Keratinocyte (primary cell): ENCODE results near the gene CHRDL2. TPM values are rescaled to one million over a fixed set of nuclear protein-coding genes. Genes with fewer than 3 reads are reported as not detected.

Experiments
- DNase-seq: peaks from one replicate; pipeline ENCODE4 v3.0.0-alpha.2; 2011; ENCODE audit warnings: low read depth, missing footprints, low spot score
- FAIRE-seq: peaks from 2 replicates; lab custom pipeline; 2011; peaks lifted over from hg19 to GRCh38; lab: Jason Lieb, UNC
- H2AFZ ChIP-seq: 2 replicates; pipeline ENCODE4 v1.6.0; 2012; ENCODE audit warnings: low read length, control low read depth, inconsistent platforms; ENCODE audit not compliant: control insufficient read depth
- H3K27ac ChIP-seq: 2 replicates; pipeline ENCODE4 v1.5.1; 2011; ENCODE audit warnings: low read length; ENCODE audit not compliant: control insufficient read depth, insufficient read depth
- H3K27me3 ChIP-seq: 3 replicates; pipeline ENCODE4 v1.6.0; 2011; ENCODE audit warnings: low read length; ENCODE audit not compliant: control insufficient read depth, insufficient read depth; ENCODE audit errors: extremely low read depth
- H3K36me3 ChIP-seq, 2 experiments: 2 replicates in 1 of 2; 3 replicates in 1 of 2; pipeline ENCODE4 v1.5.1; 2011; ENCODE audit warnings: low read length in 2 of 2, mild to moderate bottlenecking in 1 of 2; ENCODE audit not compliant: control insufficient read depth in 2 of 2, insufficient read depth in 2 of 2; ENCODE audit errors: extremely low read depth in 1 of 2
- H3K4me1 ChIP-seq: 3 replicates; pipeline ENCODE4 v1.5.1; 2011; ENCODE audit warnings: low read length; ENCODE audit not compliant: control insufficient read depth, insufficient read depth; ENCODE audit errors: extremely low read depth
- H3K4me2 ChIP-seq: 3 replicates; pipeline ENCODE4 v1.6.0; 2011; ENCODE audit warnings: low read depth, low read length; ENCODE audit not compliant: control insufficient read depth, insufficient read depth; ENCODE audit errors: extremely low read depth
- H3K4me3 ChIP-seq, 3 experiments: fragments of 200-600 bp in 1 of 3; sonication (generic) in 1 of 3; 2 replicates in 2 of 3; 3 replicates in 1 of 3; pipeline ENCODE4 v1.5.1; 2011 to 2016; ENCODE audit warnings: low read length in 3 of 3, mild to moderate bottlenecking in 3 of 3, control low read depth in 2 of 3, inconsistent platforms in 1 of 3, low read depth in 1 of 3, mixed read lengths in 1 of 3, mixed run types in 1 of 3, moderate library complexity in 1 of 3; ENCODE audit not compliant: control insufficient read depth in 2 of 3, insufficient read depth in 2 of 3; ENCODE audit errors: extremely low read depth in 1 of 3
- H3K79me2 ChIP-seq: 2 replicates; pipeline ENCODE4 v1.6.0; 2012; ENCODE audit warnings: low read length; ENCODE audit not compliant: control insufficient read depth, insufficient read depth
- H3K9ac ChIP-seq: 3 replicates; pipeline ENCODE4 v1.6.0; 2011; ENCODE audit warnings: low read length; ENCODE audit not compliant: control insufficient read depth, insufficient read depth; ENCODE audit errors: extremely low read depth
- H3K9me1 ChIP-seq: 3 replicates; pipeline ENCODE4 v1.6.0; 2011; ENCODE audit warnings: low read length; ENCODE audit not compliant: control insufficient read depth, insufficient read depth; ENCODE audit errors: extremely low read depth
- H3K9me3 ChIP-seq: 2 replicates; pipeline ENCODE4 v1.5.1; 2012; ENCODE audit warnings: low read depth, low read length; ENCODE audit not compliant: control insufficient read depth
- H4K20me1 ChIP-seq: 3 replicates; pipeline ENCODE4 v1.6.0; 2011; ENCODE audit warnings: low read length; ENCODE audit not compliant: control insufficient read depth, insufficient read depth; ENCODE audit errors: extremely low read depth
- CTCF ChIP-seq, 3 experiments: IDR thresholded peaks in 1 of 3; conservative IDR thresholded peaks in 1 of 3; optimal IDR thresholded peaks in 1 of 3; 2 replicates in 2 of 3; 3 replicates in 1 of 3; pipeline versions ENCODE3 to v1.5.1; 2011; ENCODE audit warnings: low read length in 3 of 3, mild to moderate bottlenecking in 3 of 3, moderate library complexity in 2 of 3, control low read depth in 1 of 3, inconsistent platforms in 1 of 3; ENCODE audit not compliant: insufficient read depth in 2 of 3; ENCODE audit errors: extremely low read depth in 1 of 3
- EZH2 ChIP-seq: IDR thresholded peaks from one replicate; pipeline ENCODE4 v1.6.1; 2012; ENCODE audit warnings: inconsistent platforms, mild to moderate bottlenecking, low read length, moderate library complexity
- dilution Hi-C: fragments of 300-500 bp; cut with MboI; formaldehyde crosslinking; loops from one replicate; pipeline ENCODE4 v1.7.0; 2020; ENCODE audit warnings: low sequenced_read_pairs; ENCODE audit not compliant: extremely low pct_ligation_motif_present
- polyA plus RNA-seq, 5 experiments: library from polyadenylated mRNA; depleted of rRNA in 3 of 5; stranded (reverse) in 3 of 5; stranded (forward) in 1 of 5; unstranded in 1 of 5; fragments of >200 nt; gene quantifications; 1 replicate in 1 of 5; 2 replicates in 3 of 5; 3 replicates in 1 of 5; pipeline versions ENCODE4 v1.2.1 to v1.2.3, GENCODE V29; 2011 to 2012; ENCODE audit warnings: missing spikeins in 2 of 5, low read depth in 1 of 5, low replicate concordance in 1 of 5

Gene CHRDL2
- polyA plus RNA-seq, 1 donor (not counting 4 experiments of a cell fraction or from before 2014, with no cell fraction given): not detected

- Histone ChIP-seq H3K27ac (no peak overlapping the region), H3K4me2 (no peak overlapping the region), H3K4me1 (peaks cover 13% of the 10 kb centered on the region), H3K27me3 (no peaks in the 10 kb centered on the region), H3K4me3 (no peak overlapping the region), H3K9ac (no peak overlapping the region), H3K9me1 (no peaks in the 10 kb centered on the region), H3K79me2 (peaks cover 75% of the 10 kb centered on the region), H3K36me3 (no peaks in the 10 kb centered on the region), H3K9me3 (no peaks in the 10 kb centered on the region), H4K20me1 (peaks cover 3% of the 10 kb centered on the region), H2AFZ (no peak overlapping the region)
- dilution Hi-C loops: no loop called here
- DNase-seq (no peak), FAIRE-seq (no peak)
- TF ChIP-seq CTCF (optimal IDR thresholded peaks at IDR 0.05 in 1 of 3, IDR thresholded peaks at IDR 0.05 in 1 of 3, conservative IDR thresholded peaks at IDR 0.05 in 1 of 3; ENCODE audit: extremely low read depth in 1 of 3, insufficient read depth in 2 of 3, low read length in 3 of 3) (no peak), EZH2 (no peak)
Measured at GRCh38 chr11:74771139-74771538, 39.9 kb upstream of the CHRDL2 start.

GRCh38 chr11:74770456-74770855 lies 39.2 kb upstream of the CHRDL2 start:
- no peak overlapping the region for H3K27ac ChIP-seq
- DNase-seq: no peak
- H3K79me2 ChIP-seq: peaks cover 73% of the 10 kb centered on the region
- H3K9me3 ChIP-seq: no peaks in the 10 kb centered on the region
- no peak overlapping the region for H3K9ac ChIP-seq
- no peak overlapping the region for H3K4me2 ChIP-seq
- FAIRE-seq: no peak
- no peaks in the 10 kb centered on the region for H3K27me3 ChIP-seq
- no peaks in the 10 kb centered on the region for H3K36me3 ChIP-seq
- H4K20me1 ChIP-seq: peaks cover 3% of the 10 kb centered on the region
- H3K9me1 ChIP-seq: no peaks in the 10 kb centered on the region
- no peak overlapping the region for H3K4me3 ChIP-seq
- dilution Hi-C loops: no loop called here
- TF ChIP-seq EZH2 (no peak), CTCF (optimal IDR thresholded peaks at IDR 0.05 in 1 of 3, IDR thresholded peaks at IDR 0.05 in 1 of 3, conservative IDR thresholded peaks at IDR 0.05 in 1 of 3; ENCODE audit: extremely low read depth in 1 of 3, insufficient read depth in 2 of 3, low read length in 3 of 3) (no peak)
- no peak overlapping the region for H2AFZ ChIP-seq
- H3K4me1 ChIP-seq: peaks cover 13% of the 10 kb centered on the region
